K562 (cell line): ENCODE data around the gene COA5. TPM values are rescaled to one million over a fixed set of nuclear protein-coding genes. Genes with fewer than 3 reads are reported as not detected.

Experiments used
- ATAC-seq: fragments of 200-7000 bp; cut with Tn5 transposase; 3 replicates; pipeline ENCODE4 v1.9.1; 2020; ENCODE audit warnings: moderate library complexity
- BruUV-seq: library from RNA; stranded (reverse); fragments of 400-500 nt; replicated peaks from 2 replicates; lab custom pipeline; 2021; lab: Mats Ljungman, UMichigan
- CTCF ChIA-PET: fragments of 300-600 bp; formaldehyde crosslinking; extraction: SDS; loops from one replicate; lab custom pipeline; 2021; ENCODE audit warnings: low intra/inter-chr PET ratio; lab: Yijun Ruan, JAX
- POLR2A ChIA-PET: fragments of 300-600, 350-650 bp; sonication (Branson Sonifier 250); formaldehyde crosslinking; extraction: SDS; loops from one replicate; lab custom pipeline; 2021; ENCODE audit warnings: antibody characterized with exemption, inconsistent platforms; lab: Yijun Ruan, JAX
- DNase-seq, 4 experiments: peaks; one replicate each; pipeline versions ENCODE4 v3.0.0 to v3.0.0-alpha.2; 2011 to 2018; ENCODE audit warnings: low spot score in 3 of 4, mixed read lengths in 3 of 4; ENCODE audit errors: extremely low read depth in 1 of 4
- FAIRE-seq: peaks from 2 replicates; lab custom pipeline; 2011; peaks lifted over from hg19 to GRCh38; lab: Jason Lieb, UNC
- H2AFZ ChIP-seq: 2 replicates; pipeline ENCODE4 v1.6.0; 2011; ENCODE audit warnings: low read depth, low read length, control low read depth, inconsistent platforms
- H3K27ac ChIP-seq: fragments of 200-600 bp; 3 replicates; pipeline ENCODE4 v1.8.0; 2011; ENCODE audit warnings: low read depth, mild to moderate bottlenecking, control low read depth, inconsistent platforms, low read length, moderate library complexity, mixed read lengths; ENCODE audit errors: extremely low read depth
- H3K27me3 ChIP-seq, 2 experiments: fragments of 300-600 bp in 1 of 2; 2 replicates in 1 of 2; 3 replicates in 1 of 2; pipeline versions ENCODE4 v1.6.0 to v1.8.0; 2011; ENCODE audit warnings: inconsistent platforms in 2 of 2, low read length in 2 of 2, mild to moderate bottlenecking in 1 of 2, mixed read lengths in 1 of 2, moderate library complexity in 1 of 2; ENCODE audit not compliant: control insufficient read depth in 2 of 2, insufficient read depth in 2 of 2
- H3K36me3 ChIP-seq: fragments of 300-600 bp; 3 replicates; pipeline ENCODE4 v1.8.0; 2011; ENCODE audit warnings: mild to moderate bottlenecking, low read length, inconsistent platforms; ENCODE audit not compliant: control insufficient read depth, insufficient read depth
- H3K4me1 ChIP-seq, 2 experiments: fragments of 200-600 bp in 1 of 2; replicated peaks in 1 of 2; 2 replicates in 1 of 2; 3 replicates in 1 of 2; pipeline versions ENCODE4 v1.5.1 to v1.8.0; 2011; ENCODE audit warnings: inconsistent platforms in 2 of 2, low read length in 2 of 2, mild to moderate bottlenecking in 1 of 2, mixed read lengths in 1 of 2, moderate library complexity in 1 of 2; ENCODE audit not compliant: control insufficient read depth in 2 of 2, insufficient read depth in 2 of 2
- H3K4me2 ChIP-seq: 2 replicates; pipeline ENCODE4 v1.6.1; 2011; ENCODE audit warnings: low read length, control low read depth, inconsistent platforms, mixed read lengths; ENCODE audit not compliant: insufficient read depth
- H3K4me3 ChIP-seq: fragments of 200-600 bp; sonication (generic), shearing (Covaris generic); 2 replicates; pipeline ENCODE4 v1.5.1; 2016; ENCODE audit warnings: control low read depth, inconsistent platforms
- H3K79me2 ChIP-seq: fragments of 200-600 bp; 3 replicates; pipeline ENCODE4 v1.8.0; 2011; ENCODE audit warnings: low read length, inconsistent platforms; ENCODE audit not compliant: control insufficient read depth, insufficient read depth
- H3K9ac ChIP-seq, 2 experiments: 2 replicates each; pipeline versions ENCODE4 v1.6.0 to v1.6.1; 2011; ENCODE audit warnings: low read depth in 2 of 2, low read length in 2 of 2, control low read depth in 1 of 2, inconsistent platforms in 1 of 2, mild to moderate bottlenecking in 1 of 2, mixed read lengths in 1 of 2; ENCODE audit not compliant: insufficient read depth in 1 of 2
- H3K9me1 ChIP-seq: one replicate; pipeline ENCODE4 v1.6.0; 2011; ENCODE audit warnings: inconsistent platforms, mild to moderate bottlenecking, low read length, moderate library complexity; ENCODE audit not compliant: control insufficient read depth, insufficient read depth
- H3K9me3 ChIP-seq: replicated peaks from 2 replicates; pipeline ENCODE4 v1.5.1; 2011; ENCODE audit warnings: low read depth, low read length, inconsistent platforms; ENCODE audit not compliant: control insufficient read depth, insufficient read depth
- H4K20me1 ChIP-seq: replicated peaks from 2 replicates; pipeline ENCODE4 v1.6.1; 2011; ENCODE audit warnings: low read length, inconsistent platforms, mixed read lengths; ENCODE audit not compliant: control insufficient read depth, insufficient read depth
- ATF3 ChIP-seq, 2 experiments: fragments of 450-650 bp in 1 of 2; sonication (generic) in 1 of 2; formaldehyde crosslinking in 1 of 2; IDR thresholded peaks in 1 of 2; conservative IDR thresholded peaks in 1 of 2; 2 replicates each; pipeline versions ENCODE4 v1.6.1 to v1.8.1; 2016 to 2023; ENCODE audit warnings: mild to moderate bottlenecking in 2 of 2, moderate library complexity in 2 of 2, inconsistent platforms in 1 of 2, missing genetic modification reagents in 1 of 2
- ERF ChIP-seq: fragments of 450-650 bp; formaldehyde crosslinking; IDR thresholded peaks from 2 replicates; pipeline ENCODE4 v1.4.0; 2020; ENCODE audit warnings: mild to moderate bottlenecking, mixed read lengths
- ETS2 ChIP-seq: IDR thresholded peaks from 2 replicates; pipeline ENCODE4 v1.6.1; 2016; ENCODE audit warnings: borderline replicate concordance, missing genetic modification characterization, mild to moderate bottlenecking, moderate library complexity, missing compliant biosample characterization; ENCODE audit not compliant: poor library complexity, severe bottlenecking
- GABPA ChIP-seq: fragments of 200-800 bp; sonication (Bioruptor generic); conservative IDR thresholded peaks from 2 replicates; pipeline ENCODE4 v1.6.1; 2016; ENCODE audit warnings: low read depth, missing genetic modification characterization, missing compliant biosample characterization
- GATA2 ChIP-seq: sonication (generic); formaldehyde crosslinking; IDR thresholded peaks from 2 replicates; pipeline ENCODE4 v1.4.0; 2020; ENCODE audit warnings: mild to moderate bottlenecking, missing genetic modification reagents
- NFIC ChIP-seq: fragments of 450-650 bp; IDR thresholded peaks from 2 replicates; pipeline ENCODE4 v1.6.1; 2017; ENCODE audit warnings: mild to moderate bottlenecking, inconsistent platforms
- SMC3 ChIP-seq: conservative IDR thresholded peaks from 2 replicates; pipeline ENCODE4 v1.6.1; 2011; ENCODE audit warnings: low read depth, low read length, improper control_type of control experiment; ENCODE audit not compliant: insufficient read depth
- STAG1 ChIP-seq: sonication (generic); formaldehyde crosslinking; IDR thresholded peaks from 2 replicates; pipeline ENCODE4 v1.5.0; 2020; ENCODE audit warnings: missing genetic modification reagents, borderline replicate concordance
- TAF15 ChIP-seq: fragments of 200-400 bp; formaldehyde crosslinking; IDR thresholded peaks from 2 replicates; pipeline ENCODE4 v1.6.1; 2017; ENCODE audit warnings: mild to moderate bottlenecking, low read depth, low read length, moderate library complexity
- ZFP1 ChIP-seq: fragments of 450-650 bp; formaldehyde crosslinking; IDR thresholded peaks from 2 replicates; pipeline ENCODE4 v1.4.0; 2020; ENCODE audit warnings: mild to moderate bottlenecking, mixed read lengths
- ZNF175 ChIP-seq: fragments of 200-800 bp; sonication (Bioruptor generic); IDR thresholded peaks from 2 replicates; pipeline ENCODE4 v1.6.1; 2016; ENCODE audit warnings: low read depth, mild to moderate bottlenecking, missing genetic modification characterization, missing compliant biosample characterization
- ZNF384 ChIP-seq: IDR thresholded peaks from 2 replicates; pipeline ENCODE4 v1.6.1; 2012; ENCODE audit warnings: low read depth, low read length, improper control_type of control experiment
- ZNF79 ChIP-seq: fragments of 250-450 bp; sonication (Bioruptor Pico); IDR thresholded peaks from 2 replicates; pipeline ENCODE4 v1.4.0; 2020; ENCODE audit warnings: low read depth, mild to moderate bottlenecking, moderate library complexity
- WGBS: fragments of 100-300 bp; shearing (Covaris generic); methylation state at CpG from one replicate; pipeline ENCODE4 v1.1.6; 2016; ENCODE audit warnings: low coverage, mixed read lengths; ENCODE audit not compliant: insufficient coverage; ENCODE audit errors: missing lambda C conversion rate; 5-methylcytosine and 5-hydroxymethylcytosine counted together
- in situ Hi-C: fragments of 300-500 bp; cut with MboI; formaldehyde crosslinking; loops from 4 replicates; pipeline ENCODE4 v1.15.0; 2018; ENCODE audit warnings: inconsistent platforms, mixed read lengths
- intact Hi-C: fragments of 100-400 bp; cut with micrococcal nuclease; formaldehyde crosslinking; loops from 2 replicates; pipeline ENCODE4 v1.14.2; 2022
- polyA plus RNA-seq, 8 experiments: library from polyadenylated mRNA; depleted of rRNA in 4 of 8; stranded (reverse) in 5 of 8; unstranded in 3 of 8; fragments of >200 nt; fragmentation: Nextera tagmentation in 2 of 8; fragmentation: Illumina TruSeq in 1 of 8; extraction: Ambion mirVana in 2 of 8; extraction: Trizol in 1 of 8; gene quantifications; 2 replicates each; pipeline versions ENCODE4 v1.2.1 to v1.2.3, GENCODE V29; 2011 to 2014; ENCODE audit warnings: inconsistent platforms in 1 of 8, missing spikeins in 1 of 8
- total RNA-seq, 7 experiments: library from RNA; depleted of rRNA in 6 of 7; stranded (reverse); fragments of >200 nt in 6 of 7; fragmentation: Illumina TruSeq in 2 of 7; extraction: Trizol in 2 of 7; gene quantifications; 2 replicates each; pipeline versions ENCODE4 v1.2.1 to v1.2.3, GENCODE V29; 2011 to 2021; ENCODE audit warnings: low replicate concordance in 1 of 7

Gene COA5
- total and polyA plus RNA-seq, 9 of the 15 experiments (the other 6 are each of a cell fraction or from before 2014, with no cell fraction given): 17.9 to 77.6 (median 33.4) TPM

- BruUV-seq: no TSS peak
- H3K9me3 ChIP-seq: no peaks in the 10 kb centered on the region
- 68% methylated on average over 4 of the region's 4 CpGs for WGBS
Measured at GRCh38 chr2:98588880-98589431, 19.4 kb downstream of the COA5 start.

More at GRCh38 chr2:98588880-98589431, 19.4 kb downstream of the COA5 start:
- ChIA-PET CTCF (no interaction called here), POLR2A (no interaction called here)
- H3K27me3 ChIP-seq: no peaks in the 10 kb centered on the region
- H3K79me2 ChIP-seq: no peaks in the 10 kb centered on the region
- no peak for ATAC-seq
- no peak overlapping the region for H3K27ac ChIP-seq
- no peak for FAIRE-seq
- TF ChIP-seq ERF (CRISPR knock-in tag) (no peak), ZNF79 (CRISPR knock-in tag) (no peak), STAG1 (no peak), SMC3 (no peak), NFIC (no peak), GABPA (no peak), ATF3 (IDR thresholded peaks at IDR 0.05) (no peak), ATF3 (CRISPR knock-in tag; conservative IDR thresholded peaks at IDR 0.05) (no peak), ETS2 (tag) (no peak), ZNF175 (no peak), TAF15 (no peak), GATA2 (CRISPR knock-in tag) (no peak), ZNF384 (no peak), ZFP1 (CRISPR knock-in tag) (no peak)
- H3K9me1 ChIP-seq: no peaks in the 10 kb centered on the region
- H3K4me2 ChIP-seq: no peak overlapping the region
- intact Hi-C loops (no loop called here), in situ Hi-C loops (no loop called here)
- H4K20me1 ChIP-seq: no peaks in the 10 kb centered on the region; the same call in 1 of the 2 replicates
- DNase-seq: no peak
- no peaks in the 10 kb centered on the region; the same call in 2 of the 3 replicates for H3K36me3 ChIP-seq
- H2AFZ ChIP-seq: no peak overlapping the region
- no peak overlapping the region for H3K4me3 ChIP-seq
- peaks cover 0 to 3% of the 10 kb centered on the region in 2 experiments; a peak in 1 of 5 replicates for H3K4me1 ChIP-seq
- no peak overlapping the region for H3K9ac ChIP-seq
